ENCODE results near the gene IL21. TPM values are rescaled to one million over a fixed set of nuclear protein-coding genes. Genes with fewer than 3 reads are reported as not detected.
"Not testable (repeated sequence)": the region's sequence is repeated elsewhere in the genome, so short reads cannot be mapped to it uniquely, and the experiment has no call there.

Gene IL21
- total RNA-seq, 1 donor from 2014 or later, result 138 TPM

GRCh38 chr4:122602277-122603142, 18.4 kb downstream of the IL21 start:
- Mint-ChIP-seq H3K36me3 (ENCODE audit: low read depth) (peaks cover 11% of the 10 kb centered on the region), H3K9me3 (no peaks in the 10 kb centered on the region), H3K4me1 (ENCODE audit: low read depth) (peaks cover 43% of the 10 kb centered on the region), H3K4me3 (peak overlapping the region; percentile 54), H3K27ac (peak overlapping the region; percentile 55), H3K27me3 (ENCODE audit: insufficient read depth) (no peaks in the 10 kb centered on the region)
- intact Hi-C loops (cut with micrococcal nuclease), result loop anchor here (1.0 to 10.0 kb wide), 12 partner anchors 15 to 492 kb away; partner anchors contain the start of genes BBS12 and NUDT6
- no peak for DNase-seq (ENCODE audit: low spot score)

GRCh38 chr4:122591196-122591595, 29.7 kb downstream of the IL21 start:
- H3K4me3 Mint-ChIP-seq, result no peak overlapping the region
- intact Hi-C loops (cut with micrococcal nuclease), result no loop called here
- no peak overlapping the region for H3K27ac Mint-ChIP-seq
- H3K4me1 Mint-ChIP-seq (ENCODE audit: low read depth), result peaks cover 18% of the 10 kb centered on the region
- no peak for DNase-seq (ENCODE audit: low spot score)
- no peaks in the 10 kb centered on the region for H3K9me3 Mint-ChIP-seq
- H3K36me3 Mint-ChIP-seq (ENCODE audit: low read depth), result peaks cover 1% of the 10 kb centered on the region
- peaks cover 3% of the 10 kb centered on the region for H3K27me3 Mint-ChIP-seq (ENCODE audit: insufficient read depth)

- no peak overlapping the region for H3K4me3 Mint-ChIP-seq
- peaks cover 37% of the 10 kb centered on the region for H3K4me1 Mint-ChIP-seq (ENCODE audit: low read depth)
- intact Hi-C loops (cut with micrococcal nuclease), result no loop called here
- H3K27ac Mint-ChIP-seq, result no peak overlapping the region
- DNase-seq (ENCODE audit: low spot score), result no peak
- peaks cover 3% of the 10 kb centered on the region for H3K27me3 Mint-ChIP-seq (ENCODE audit: insufficient read depth)
- H3K9me3 Mint-ChIP-seq, result no peaks in the 10 kb centered on the region
- peaks cover 4% of the 10 kb centered on the region for H3K36me3 Mint-ChIP-seq (ENCODE audit: low read depth)
Observed at GRCh38 chr4:122588453-122589238, 32.2 kb downstream of the IL21 start.

- H3K36me3 Mint-ChIP-seq (ENCODE audit: low read depth), result peaks cover 5% of the 10 kb centered on the region
- peaks cover 3% of the 10 kb centered on the region for H3K27me3 Mint-ChIP-seq (ENCODE audit: insufficient read depth)
- intact Hi-C loops (cut with micrococcal nuclease), result loop anchor here (1.0 kb wide), 6 partner anchors 18 to 339 kb away; a partner anchor contains a TSS
- DNase-seq (ENCODE audit: low spot score), result peak; percentile 38
- peaks cover 6% of the 10 kb centered on the region for H3K9me3 Mint-ChIP-seq
- peak overlapping the region; percentile 62 for H3K4me3 Mint-ChIP-seq
- H3K4me1 Mint-ChIP-seq (ENCODE audit: low read depth), result peaks cover 70% of the 10 kb centered on the region
- peak overlapping the region; percentile 94 for H3K27ac Mint-ChIP-seq
Observed at GRCh38 chr4:122584519-122584918, 36.3 kb downstream of the IL21 start.

DNA sequence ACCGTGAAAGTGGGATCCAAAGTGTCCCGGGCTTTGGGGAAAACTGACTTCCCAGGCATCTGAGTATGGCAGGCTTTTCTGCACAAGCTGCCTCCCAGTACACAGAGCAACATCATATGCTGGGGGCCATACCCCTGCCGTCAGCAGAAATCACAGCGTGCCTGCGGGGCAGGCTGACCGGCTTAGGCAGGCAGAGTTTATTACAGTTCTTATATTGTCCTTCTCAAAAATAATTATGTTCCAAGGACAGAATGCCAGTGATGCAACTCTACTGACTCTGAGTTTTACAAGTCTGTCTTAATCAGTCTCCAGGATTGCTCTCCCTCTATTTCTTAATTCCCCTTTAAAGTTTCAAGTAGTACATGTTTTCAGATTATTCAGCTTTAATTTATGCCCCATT, 37.0 kb downstream of the IL21 start:
- H3K27ac Mint-ChIP-seq, result peak overlapping the region; percentile 94
- intact Hi-C loops (cut with micrococcal nuclease), result loop anchor here (1.0 kb wide), 6 partner anchors 18 to 339 kb away; a partner anchor contains a TSS
- H3K9me3 Mint-ChIP-seq, result peaks cover 6% of the 10 kb centered on the region
- H3K4me3 Mint-ChIP-seq, result peak overlapping the region; percentile 62
- peaks cover 3% of the 10 kb centered on the region for H3K27me3 Mint-ChIP-seq (ENCODE audit: insufficient read depth)
- peaks cover 5% of the 10 kb centered on the region for H3K36me3 Mint-ChIP-seq (ENCODE audit: low read depth)
- H3K4me1 Mint-ChIP-seq (ENCODE audit: low read depth), result peaks cover 76% of the 10 kb centered on the region
- DNase-seq (ENCODE audit: low spot score), result no peak

GRCh38 chr4:122577808-122578781, 42.8 kb downstream of the IL21 start:
- H3K36me3 Mint-ChIP-seq (ENCODE audit: low read depth), result peaks cover 4% of the 10 kb centered on the region
- H3K4me1 Mint-ChIP-seq (ENCODE audit: low read depth), result peaks cover 63% of the 10 kb centered on the region
- peak; percentile 70 for DNase-seq (ENCODE audit: low spot score)
- H3K27me3 Mint-ChIP-seq (ENCODE audit: insufficient read depth), result no peaks in the 10 kb centered on the region
- intact Hi-C loops (cut with micrococcal nuclease), result loop anchor here (1.0 to 5.0 kb wide), 18 partner anchors 24 to 756 kb away; partner anchors contain the start of genes BBS12, BBS7 and CCNA2
- H3K27ac Mint-ChIP-seq, result peak overlapping the region; percentile 96
- peaks cover 12% of the 10 kb centered on the region for H3K9me3 Mint-ChIP-seq
- H3K4me3 Mint-ChIP-seq, result peak overlapping the region; percentile 80

- Mint-ChIP-seq H3K4me1 (ENCODE audit: low read depth) (peaks cover 54% of the 10 kb centered on the region), H3K27ac (peak overlapping the region; percentile 72), H3K9me3 (peaks cover 6% of the 10 kb centered on the region), H3K36me3 (ENCODE audit: low read depth) (peaks cover 4% of the 10 kb centered on the region), H3K4me3 (peak overlapping the region; percentile 42), H3K27me3 (ENCODE audit: insufficient read depth) (no peaks in the 10 kb centered on the region)
- DNase-seq (ENCODE audit: low spot score), result no peak
- intact Hi-C loops (cut with micrococcal nuclease), result loop anchor here (1.0 to 5.0 kb wide), 12 partner anchors 24 to 755 kb away; partner anchors contain the start of genes BBS7 and CCNA2
Observed at GRCh38 chr4:122577189-122577553, 43.7 kb downstream of the IL21 start.

- H3K27ac Mint-ChIP-seq, result peak overlapping the region; percentile 72
- peaks cover 6% of the 10 kb centered on the region for H3K9me3 Mint-ChIP-seq
- peak overlapping the region; percentile 20 for H3K4me3 Mint-ChIP-seq
- intact Hi-C loops (cut with micrococcal nuclease), result loop anchor here (1.0 to 5.0 kb wide), 14 partner anchors 23 to 754 kb away; partner anchors contain the start of genes BBS7, BLTP1 and CCNA2
- H3K4me1 Mint-ChIP-seq (ENCODE audit: low read depth), result peaks cover 51% of the 10 kb centered on the region
- peaks cover 4% of the 10 kb centered on the region for H3K36me3 Mint-ChIP-seq (ENCODE audit: low read depth)
- H3K27me3 Mint-ChIP-seq (ENCODE audit: insufficient read depth), result no peaks in the 10 kb centered on the region
- peak; percentile 33 for DNase-seq (ENCODE audit: low spot score)
Observed at GRCh38 chr4:122576261-122577188, 44.3 kb downstream of the IL21 start.

DNA sequence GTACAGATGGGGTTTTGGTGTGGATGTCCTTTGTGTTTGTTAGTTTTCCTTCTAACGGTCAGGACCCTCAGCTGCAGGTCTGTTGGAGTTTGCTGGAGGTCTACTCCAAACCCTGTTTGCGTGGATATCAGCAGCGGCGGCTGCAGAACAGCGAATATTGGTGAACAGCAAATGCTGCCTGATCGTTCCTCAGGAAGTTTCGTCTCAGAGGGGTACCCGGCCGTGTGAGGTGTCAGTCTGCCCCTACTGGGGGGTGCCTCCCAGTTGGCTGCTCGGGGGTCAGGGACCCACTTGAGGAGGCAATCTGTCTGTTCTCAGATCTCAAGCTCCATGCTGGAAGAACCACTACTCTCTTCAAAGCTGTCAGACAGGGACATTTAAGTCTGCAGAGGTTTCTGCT, 46.5 kb downstream of the IL21 start:
- intact Hi-C loops (cut with micrococcal nuclease); H3K36me3 Mint-ChIP-seq (ENCODE audit: low read depth); H3K27ac Mint-ChIP-seq: not testable (repeated sequence)

GRCh38 chr4:122562449-122562848, 58.4 kb downstream of the IL21 start:
- peaks cover 26% of the 10 kb centered on the region for H3K9me3 Mint-ChIP-seq
- H3K27ac Mint-ChIP-seq, result no peak overlapping the region
- peaks cover 4% of the 10 kb centered on the region for H3K36me3 Mint-ChIP-seq (ENCODE audit: low read depth)
- DNase-seq (ENCODE audit: low spot score), result no peak
- no peak overlapping the region for H3K4me3 Mint-ChIP-seq
- no peaks in the 10 kb centered on the region for H3K27me3 Mint-ChIP-seq (ENCODE audit: insufficient read depth)
- intact Hi-C loops (cut with micrococcal nuclease), result no loop called here
- H3K4me1 Mint-ChIP-seq (ENCODE audit: low read depth), result peaks cover 15% of the 10 kb centered on the region

More for the DNA sequence above, 46.5 kb downstream of the IL21 start:
- DNase-seq (ENCODE audit: low spot score); H3K4me3 Mint-ChIP-seq; H3K27me3 Mint-ChIP-seq (ENCODE audit: insufficient read depth); H3K9me3 Mint-ChIP-seq: not testable (repeated sequence)
- H3K4me1 Mint-ChIP-seq (ENCODE audit: low read depth), result peaks cover 33% of the 10 kb centered on the region
